ENCODE data around the gene TTC34.
"Not testable (repeated sequence)": the region's sequence is repeated elsewhere in the genome, so short reads cannot be mapped to it uniquely, and the experiment has no call there.

TTC34 gene

GRCh38 chr1:2627746-2628145 is 173.7 kb downstream of the TTC34 start:
- no peak for TF ChIP-seq CTCF (IDR thresholded peaks at IDR 0.05; ENCODE audit: low read depth, low read length, missing control alignments)
- no peak for DNase-seq (ENCODE audit: extremely low read depth, low read depth)
- no peak overlapping the region for H3K4me3 ChIP-seq (replicated peaks; ENCODE audit: low read depth, low read length)

DNA sequence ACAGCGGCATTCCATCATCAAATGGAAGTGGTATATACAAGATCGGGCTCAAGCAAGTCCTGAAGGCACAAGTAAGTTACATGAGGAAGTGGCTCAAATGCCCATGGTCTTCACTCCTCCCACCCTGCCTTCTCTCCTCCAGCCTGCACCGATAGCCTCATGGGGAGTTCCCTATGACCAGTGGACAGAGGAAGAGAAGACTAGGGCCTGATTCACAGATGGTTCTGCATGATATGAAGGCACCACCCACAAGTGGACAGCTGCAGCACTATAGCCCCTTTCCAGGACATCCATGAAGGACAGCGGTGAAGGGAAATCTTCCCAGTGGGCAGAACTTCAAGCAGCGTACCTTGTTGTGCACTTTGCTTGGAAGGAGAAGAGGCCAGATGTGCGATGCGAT is 175.7 kb downstream of the TTC34 start:
- not testable (repeated sequence) for H3K4me3 ChIP-seq (replicated peaks; ENCODE audit: low read depth, low read length); DNase-seq (ENCODE audit: extremely low read depth, low read depth)

DNA sequence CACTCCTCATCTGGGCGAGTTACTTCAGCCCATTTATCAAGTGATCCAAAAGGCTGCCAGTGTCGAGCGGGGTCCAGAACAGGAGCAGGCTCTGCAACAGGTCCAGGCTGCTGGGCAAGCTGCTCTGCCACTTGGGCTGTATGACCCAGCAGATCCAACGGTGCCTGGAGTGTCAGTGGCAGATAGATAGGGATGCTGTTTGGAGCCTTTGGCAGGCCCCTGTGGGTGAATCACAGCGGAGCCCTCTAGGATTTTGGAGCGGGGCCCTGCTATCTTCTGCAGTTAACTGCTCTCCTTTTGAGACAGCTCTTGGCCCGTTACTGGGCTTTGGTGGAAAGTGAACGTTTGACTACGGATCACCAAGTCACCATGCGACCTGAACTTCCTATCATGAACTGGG is 176.2 kb downstream of the TTC34 start:
- TF ChIP-seq CTCF (IDR thresholded peaks at IDR 0.05; ENCODE audit: low read depth, low read length, missing control alignments), result no peak
- DNase-seq (ENCODE audit: extremely low read depth, low read depth), result no peak
- H3K4me3 ChIP-seq (replicated peaks; ENCODE audit: low read depth, low read length), result no peak overlapping the region

DNA sequence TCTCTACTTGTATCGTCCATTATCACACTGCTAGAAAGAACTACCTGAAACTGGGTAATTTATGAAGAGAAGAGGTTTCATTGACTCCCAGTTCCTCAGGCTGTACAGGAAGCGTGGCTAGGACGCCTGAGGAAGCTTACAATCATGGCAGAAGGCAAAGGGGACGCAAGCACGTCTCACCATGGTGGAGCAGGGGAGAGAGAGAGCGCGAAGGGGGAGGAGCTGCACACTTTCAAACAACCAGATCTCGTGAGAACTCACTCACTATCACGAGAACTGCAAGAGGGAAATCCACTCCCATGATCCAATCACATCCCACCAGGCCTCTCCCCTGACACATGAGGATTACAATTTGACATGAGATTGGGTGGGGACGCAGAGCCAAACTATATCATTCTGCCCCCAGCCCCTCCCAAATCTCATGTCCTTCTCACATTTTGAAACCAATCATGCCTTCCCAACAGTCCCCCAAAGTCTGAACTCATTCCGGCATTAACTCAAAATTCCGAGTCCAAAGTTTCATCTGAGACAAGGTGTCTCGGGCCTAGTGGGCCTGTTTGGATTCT is 176.7 kb downstream of the TTC34 start:
- no peak overlapping the region for H3K4me3 ChIP-seq (replicated peaks; ENCODE audit: low read depth, low read length)
- no peak for TF ChIP-seq CTCF (IDR thresholded peaks at IDR 0.05; ENCODE audit: low read depth, low read length, missing control alignments)
- no peak for DNase-seq (ENCODE audit: extremely low read depth, low read depth)

GRCh38 chr1:2623571-2624337 is 177.7 kb downstream of the TTC34 start:
- H3K4me3 ChIP-seq (replicated peaks; ENCODE audit: low read depth, low read length), result no peak overlapping the region
- TF ChIP-seq CTCF (IDR thresholded peaks at IDR 0.05; ENCODE audit: low read depth, low read length, missing control alignments), result no peak
- no peak for DNase-seq (ENCODE audit: extremely low read depth, low read depth)

GRCh38 chr1:2617971-2618470 is 183.5 kb downstream of the TTC34 start:
- no peak for DNase-seq (ENCODE audit: extremely low read depth, low read depth)
- H3K4me3 ChIP-seq (replicated peaks; ENCODE audit: low read depth, low read length), result no peak overlapping the region
- TF ChIP-seq CTCF (IDR thresholded peaks at IDR 0.05; ENCODE audit: low read depth, low read length, missing control alignments), result no peak

DNA sequence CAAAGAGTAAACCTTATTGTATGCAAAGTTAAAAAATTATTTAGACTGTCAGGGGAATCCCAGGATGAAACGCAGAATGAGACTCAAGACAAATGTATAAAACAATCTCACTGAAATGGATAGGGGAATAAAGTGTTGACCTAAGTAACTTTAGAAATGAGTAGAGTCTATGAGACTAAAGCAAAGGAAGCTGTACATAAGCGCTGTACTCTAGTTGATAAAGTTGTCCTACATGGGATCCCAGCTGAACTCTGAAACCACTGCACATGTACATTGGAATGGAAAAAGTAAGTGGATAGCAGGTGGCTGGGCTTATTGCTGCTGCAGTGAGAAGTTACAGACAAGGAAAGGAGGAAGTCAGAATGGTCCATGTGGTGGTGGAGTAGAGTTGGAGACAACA is 187.3 kb downstream of the TTC34 start:
- no peak overlapping the region for H3K4me3 ChIP-seq (replicated peaks; ENCODE audit: low read depth, low read length)
- TF ChIP-seq CTCF (IDR thresholded peaks at IDR 0.05; ENCODE audit: low read depth, low read length, missing control alignments), result no peak
- DNase-seq (ENCODE audit: extremely low read depth, low read depth), result no peak
